OCI-LY1 (cell line): Measurements from ENCODE around the gene DOCK1.

Source experiments
- EZH2 ChIP-seq: fragments of 200-600 bp; sonication (generic), shearing (Covaris generic); IDR thresholded peaks from 2 replicates; pipeline ENCODE4 v1.8.0; 2017; ENCODE audit warnings: borderline replicate concordance, mixed run types, mild to moderate bottlenecking, antibody characterized with exemption, low read length, moderate library complexity, mixed read lengths
- TF ChIP-seq, protein P1 (sequence below): fragments of 200-600 bp; sonication (generic), shearing (Covaris generic); IDR thresholded peaks from 2 replicates; pipeline ENCODE4 v1.5.1; 2017; ENCODE audit warnings: mild to moderate bottlenecking, antibody characterized with exemption, low read length, moderate library complexity, mixed read lengths

DNA sequence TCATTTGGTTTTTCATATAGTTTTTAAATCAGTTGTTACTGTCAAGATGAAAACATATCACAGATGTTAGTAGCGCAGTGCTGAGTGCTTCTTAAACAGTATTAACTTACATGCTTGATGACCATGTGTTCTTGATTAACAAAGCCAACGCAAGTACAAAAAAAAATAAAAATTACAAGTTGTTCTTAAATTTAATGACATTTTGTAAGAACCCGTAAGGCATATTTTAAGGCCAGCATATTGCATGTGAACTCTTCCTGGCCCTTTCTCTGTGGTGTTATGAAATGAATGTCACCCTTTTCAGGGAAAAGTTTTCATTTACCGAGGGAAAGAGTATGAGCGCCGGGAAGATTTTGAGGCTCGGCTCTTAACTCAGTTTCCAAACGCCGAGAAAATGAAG is 503.5 kb downstream of the DOCK1 start:
- TF ChIP-seq, protein P1, sequence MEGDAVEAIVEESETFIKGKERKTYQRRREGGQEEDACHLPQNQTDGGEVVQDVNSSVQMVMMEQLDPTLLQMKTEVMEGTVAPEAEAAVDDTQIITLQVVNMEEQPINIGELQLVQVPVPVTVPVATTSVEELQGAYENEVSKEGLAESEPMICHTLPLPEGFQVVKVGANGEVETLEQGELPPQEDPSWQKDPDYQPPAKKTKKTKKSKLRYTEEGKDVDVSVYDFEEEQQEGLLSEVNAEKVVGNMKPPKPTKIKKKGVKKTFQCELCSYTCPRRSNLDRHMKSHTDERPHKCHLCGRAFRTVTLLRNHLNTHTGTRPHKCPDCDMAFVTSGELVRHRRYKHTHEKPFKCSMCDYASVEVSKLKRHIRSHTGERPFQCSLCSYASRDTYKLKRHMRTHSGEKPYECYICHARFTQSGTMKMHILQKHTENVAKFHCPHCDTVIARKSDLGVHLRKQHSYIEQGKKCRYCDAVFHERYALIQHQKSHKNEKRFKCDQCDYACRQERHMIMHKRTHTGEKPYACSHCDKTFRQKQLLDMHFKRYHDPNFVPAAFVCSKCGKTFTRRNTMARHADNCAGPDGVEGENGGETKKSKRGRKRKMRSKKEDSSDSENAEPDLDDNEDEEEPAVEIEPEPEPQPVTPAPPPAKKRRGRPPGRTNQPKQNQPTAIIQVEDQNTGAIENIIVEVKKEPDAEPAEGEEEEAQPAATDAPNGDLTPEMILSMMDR: no peak
- TF ChIP-seq EZH2: no peak
